ENCODE results near the gene EFTUD2.
"Not testable (repeated sequence)": the region's sequence is repeated elsewhere in the genome, so short reads cannot be mapped to it uniquely, and the experiment has no call there.

EFTUD2 gene
- total RNA-seq: 109 to 125 reads per million in 2 donors

GRCh38 chr17:44899074-44899782, at the start of gene EFTUD2:
TSS of gene EFTUD2 (minus strand) at chr17:44899445. CDS start at chr17:44894521, 4,924 bp downstream.
- peak; percentile 80 for DNase-seq

GRCh38 chr17:44948315-44948795, 49.1 kb upstream of the EFTUD2 start:
- DNase-seq: no peak

- DNase-seq: peak; percentile 63
Measured at GRCh38 chr17:44947461-44948314, 48.4 kb upstream of the EFTUD2 start, which contains the start of gene KIF18B. TSS of gene KIF18B (minus strand) at chr17:44947773. CDS start at chr17:44936344, 11,429 bp downstream.

- not testable (repeated sequence) for DNase-seq
Measured at GRCh38 chr17:44945652-44946051, 46.4 kb upstream of the EFTUD2 start.

- DNase-seq: no peak
Measured at GRCh38 chr17:44942456-44942855, 43.2 kb upstream of the EFTUD2 start.

- DNase-seq: no peak
Measured at GRCh38 chr17:44941712-44942331, 42.6 kb upstream of the EFTUD2 start.

- no peak for DNase-seq
Measured at GRCh38 chr17:44940768-44941167, 41.5 kb upstream of the EFTUD2 start.

- DNase-seq: no peak
Measured at GRCh38 chr17:44940317-44940716, 41.1 kb upstream of the EFTUD2 start.

- DNase-seq: no peak
Measured at GRCh38 chr17:44935116-44935515, 35.9 kb upstream of the EFTUD2 start.

GRCh38 chr17:44934745-44935105, 35.5 kb upstream of the EFTUD2 start:
- no peak for DNase-seq

GRCh38 chr17:44933824-44934744, 34.8 kb upstream of the EFTUD2 start:
- no peak for DNase-seq

GRCh38 chr17:44932787-44933097, 33.5 kb upstream of the EFTUD2 start:
- DNase-seq: no peak

GRCh38 chr17:44932096-44932786, 33.0 kb upstream of the EFTUD2 start:
- DNase-seq: no peak

GRCh38 chr17:44931376-44931775, 32.1 kb upstream of the EFTUD2 start:
- DNase-seq: no peak

GRCh38 chr17:44930667-44931066, 31.4 kb upstream of the EFTUD2 start:
- no peak for DNase-seq

- DNase-seq: no peak
Measured at GRCh38 chr17:44928950-44929720, 29.9 kb upstream of the EFTUD2 start.

- DNase-seq: no peak
Measured at GRCh38 chr17:44928136-44928535, 28.9 kb upstream of the EFTUD2 start.

GRCh38 chr17:44927696-44928095, 28.5 kb upstream of the EFTUD2 start:
- DNase-seq: no peak

GRCh38 chr17:44926821-44927525, 27.7 kb upstream of the EFTUD2 start:
- DNase-seq: no peak
